Measurements from ENCODE around the gene THRB. TPM values are rescaled to one million over a fixed set of nuclear protein-coding genes. Genes with fewer than 3 reads are reported as not detected.

The THRB gene
- total RNA-seq, 2 donors from 2014 or later: 6.7 to 6.9 TPM

DNA sequence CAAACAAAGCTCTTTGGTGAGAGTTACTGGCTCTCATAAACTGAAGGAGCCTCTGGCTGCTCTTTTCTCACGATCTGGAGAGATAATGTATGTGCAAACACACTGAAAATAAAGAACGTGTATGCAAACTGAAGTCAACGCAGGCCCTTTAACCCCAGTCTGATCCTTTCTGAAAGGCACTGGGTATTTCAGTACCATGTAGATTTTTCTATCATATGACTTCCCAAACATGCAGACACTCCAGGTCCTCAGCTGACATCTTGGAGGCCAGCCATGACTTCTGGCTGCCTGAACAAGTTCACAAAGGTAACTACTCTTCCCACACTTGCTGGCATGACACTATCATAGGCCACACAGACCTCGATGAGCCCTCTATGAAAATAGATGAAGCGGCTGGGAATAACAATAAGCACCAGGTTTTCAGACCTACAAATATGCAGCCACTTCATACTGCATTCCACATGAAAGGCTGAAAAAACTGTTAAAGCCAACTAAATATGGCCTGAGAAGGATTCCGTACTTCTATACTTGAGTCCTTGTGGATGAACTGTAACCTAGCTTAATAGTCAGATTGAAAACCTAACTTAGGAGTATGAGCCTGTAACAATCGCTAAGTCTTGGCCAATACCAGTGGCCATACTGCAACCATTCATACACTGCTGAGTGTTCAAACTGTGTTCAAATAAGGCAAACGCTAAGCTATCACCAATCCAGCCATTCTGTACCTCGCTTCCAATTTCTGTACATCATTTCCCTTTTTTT, 121.3 kb downstream of the THRB start:
- intact Hi-C loops (cut with DNase I): no loop called here
- Histone ChIP-seq H3K4me1 (peaks cover 64% of the 10 kb centered on the region), H3K9me3 (no peaks in the 10 kb centered on the region), H3K4me3 (no peak overlapping the region), H3K36me3 (replicated peaks in 1 of 2; ENCODE audit: insufficient read depth in 1 of 2, low read depth in 2 of 2) (no peaks in the 10 kb centered on the region), H3K27me3 (no peaks in the 10 kb centered on the region), H3K27ac (peak overlapping the region in 3 of 4 donors; percentile 36 to 65 (median 39))
- ATAC-seq: peak; percentile 28
- WGBS, 2 donors: 59 to 63% methylated on average over 9 of the region's 9 CpGs
- DNase-seq: peak; percentile 53 to 76 (median 62)
- no peak for TF ChIP-seq POLR2A (IDR thresholded peaks at IDR 0.05)
- TF ChIP-seq, protein P1, sequence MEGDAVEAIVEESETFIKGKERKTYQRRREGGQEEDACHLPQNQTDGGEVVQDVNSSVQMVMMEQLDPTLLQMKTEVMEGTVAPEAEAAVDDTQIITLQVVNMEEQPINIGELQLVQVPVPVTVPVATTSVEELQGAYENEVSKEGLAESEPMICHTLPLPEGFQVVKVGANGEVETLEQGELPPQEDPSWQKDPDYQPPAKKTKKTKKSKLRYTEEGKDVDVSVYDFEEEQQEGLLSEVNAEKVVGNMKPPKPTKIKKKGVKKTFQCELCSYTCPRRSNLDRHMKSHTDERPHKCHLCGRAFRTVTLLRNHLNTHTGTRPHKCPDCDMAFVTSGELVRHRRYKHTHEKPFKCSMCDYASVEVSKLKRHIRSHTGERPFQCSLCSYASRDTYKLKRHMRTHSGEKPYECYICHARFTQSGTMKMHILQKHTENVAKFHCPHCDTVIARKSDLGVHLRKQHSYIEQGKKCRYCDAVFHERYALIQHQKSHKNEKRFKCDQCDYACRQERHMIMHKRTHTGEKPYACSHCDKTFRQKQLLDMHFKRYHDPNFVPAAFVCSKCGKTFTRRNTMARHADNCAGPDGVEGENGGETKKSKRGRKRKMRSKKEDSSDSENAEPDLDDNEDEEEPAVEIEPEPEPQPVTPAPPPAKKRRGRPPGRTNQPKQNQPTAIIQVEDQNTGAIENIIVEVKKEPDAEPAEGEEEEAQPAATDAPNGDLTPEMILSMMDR (IDR thresholded peaks at IDR 0.05): no peak

DNA sequence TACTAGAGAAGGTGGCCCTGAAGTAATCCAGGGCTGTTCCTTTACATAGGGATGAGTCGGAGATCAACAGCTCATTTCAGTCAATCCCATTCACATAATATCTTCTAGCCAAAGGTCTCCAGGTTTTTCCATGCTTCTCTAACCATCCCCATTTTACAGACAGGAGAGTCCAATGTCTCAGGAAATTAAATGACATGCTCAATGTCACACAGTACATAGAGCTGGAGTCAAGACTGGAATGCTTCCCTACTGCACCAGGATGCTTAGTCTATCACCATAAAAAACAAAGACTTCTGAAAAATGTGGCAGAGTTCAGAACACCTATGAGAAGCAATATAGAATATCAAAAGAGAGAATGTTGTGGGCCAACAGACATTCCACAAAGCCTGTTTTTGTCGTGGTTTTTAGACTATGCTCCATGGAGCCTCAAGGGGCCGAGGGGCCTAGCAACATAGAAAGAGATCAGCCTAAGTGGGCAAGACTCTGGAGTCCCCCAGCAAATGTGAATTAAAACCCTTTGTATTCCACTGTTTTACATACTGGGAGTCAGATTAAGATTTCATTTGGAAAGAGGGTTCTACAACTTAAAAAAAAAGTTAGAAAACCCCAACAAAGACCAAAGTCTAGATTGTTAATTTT, 122.0 kb downstream of the THRB start:
- Histone ChIP-seq H3K27ac (peak overlapping the region in 3 of 4 donors; percentile 36 to 65 (median 39)), H3K4me1 (peaks cover 60% of the 10 kb centered on the region), H3K4me3 (no peak overlapping the region), H3K9me3 (no peaks in the 10 kb centered on the region), H3K27me3 (no peaks in the 10 kb centered on the region), H3K36me3 (replicated peaks in 1 of 2; ENCODE audit: insufficient read depth in 1 of 2, low read depth in 2 of 2) (no peaks in the 10 kb centered on the region)
- TF ChIP-seq, protein P1 (IDR thresholded peaks at IDR 0.05): no peak
- TF ChIP-seq POLR2A (IDR thresholded peaks at IDR 0.05): no peak
- no peak for ATAC-seq
- 71 to 72% methylated on average over 3 of the region's 3 CpGs for WGBS, 2 donors
- intact Hi-C loops (cut with DNase I): no loop called here
- no peak for DNase-seq

DNA sequence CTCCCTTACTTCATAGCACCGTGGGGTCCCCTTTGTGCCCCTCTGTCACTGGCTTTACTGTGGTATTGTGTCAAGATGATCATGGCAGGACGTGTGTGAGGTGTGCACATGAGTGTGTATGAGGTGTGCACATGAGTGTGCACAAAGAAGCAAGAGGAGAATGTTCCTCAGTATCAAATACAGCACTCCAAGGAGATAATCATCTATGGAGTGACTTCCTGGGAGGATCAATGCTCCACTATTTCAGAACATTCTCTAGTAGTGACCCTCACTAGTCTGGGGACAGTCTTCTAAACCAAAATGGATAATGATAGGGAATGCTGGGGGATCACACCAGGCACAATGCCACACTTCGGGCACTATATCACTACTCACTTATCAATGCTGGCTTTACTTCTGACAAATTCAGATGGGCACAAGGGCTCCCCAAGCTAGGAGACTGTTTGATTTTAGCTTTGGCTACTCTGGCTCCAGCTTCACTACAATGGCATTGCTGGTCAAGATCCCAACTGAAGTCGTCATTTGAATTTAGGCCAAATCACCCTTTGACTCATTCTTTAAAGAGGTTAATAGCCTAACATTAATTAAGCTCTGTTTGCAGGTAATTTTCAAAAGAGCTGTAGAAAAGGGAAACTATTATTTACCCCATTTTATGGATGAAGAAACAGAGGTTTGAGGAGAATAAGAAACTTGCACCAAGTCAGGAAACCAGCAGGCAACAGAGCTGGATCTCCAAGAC, 124.1 kb downstream of the THRB start:
- DNase-seq (no peak), ATAC-seq (no peak)
- Histone ChIP-seq H3K27me3 (no peaks in the 10 kb centered on the region), H3K4me3 (no peak overlapping the region), H3K9me3 (no peaks in the 10 kb centered on the region), H3K27ac (no peak overlapping the region), H3K4me1 (peaks cover 52% of the 10 kb centered on the region), H3K36me3 (replicated peaks in 1 of 2; ENCODE audit: insufficient read depth in 1 of 2, low read depth in 2 of 2) (no peaks in the 10 kb centered on the region)
- 51 to 52% methylated on average over 4 of the region's 4 CpGs for WGBS, 2 donors
- TF ChIP-seq POLR2A (IDR thresholded peaks at IDR 0.05): no peak
- TF ChIP-seq, protein P1 (IDR thresholded peaks at IDR 0.05): no peak
- intact Hi-C loops (cut with DNase I): no loop called here

DNA sequence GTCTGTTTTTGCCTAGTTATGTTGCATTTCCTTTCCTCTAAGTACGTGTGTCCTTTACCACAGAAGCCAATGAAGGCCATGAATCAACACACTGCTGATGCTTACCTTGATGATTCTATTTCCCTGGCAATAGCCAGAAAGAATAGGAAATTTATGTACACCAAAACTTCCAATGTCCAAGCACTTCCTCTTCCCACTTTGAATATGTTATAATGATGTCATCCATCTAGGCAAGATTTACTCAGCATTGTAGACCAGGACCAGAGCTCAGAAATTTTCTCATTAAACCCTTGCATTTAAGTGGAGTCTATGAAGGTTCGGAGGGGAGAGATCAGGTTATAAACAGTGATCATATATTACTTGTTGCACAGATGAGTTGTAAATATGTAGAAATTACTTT, 126.0 kb downstream of the THRB start:
- peaks cover 57% of the 10 kb centered on the region for H3K4me1 ChIP-seq
- TF ChIP-seq POLR2A (IDR thresholded peaks at IDR 0.05): no peak
- TF ChIP-seq, protein P1 (IDR thresholded peaks at IDR 0.05): no peak
- no peak overlapping the region for H3K27ac ChIP-seq
- no peaks in the 10 kb centered on the region for H3K27me3 ChIP-seq
- DNase-seq: no peak
- ATAC-seq: no peak
- no peaks in the 10 kb centered on the region for H3K9me3 ChIP-seq
- intact Hi-C loops (cut with DNase I): no loop called here
- no peak overlapping the region for H3K4me3 ChIP-seq
- H3K36me3 ChIP-seq (replicated peaks in 1 of 2; ENCODE audit: insufficient read depth in 1 of 2, low read depth in 2 of 2): no peaks in the 10 kb centered on the region
- WGBS, 2 donors: 54 to 81% methylated on average over 2 of the region's 2 CpGs
